Esophagus squamous epithelium (tissue), 5 donors: ENCODE data around the gene TMEM14A. TPM values are rescaled to one million over a fixed set of nuclear protein-coding genes. Genes with fewer than 3 reads are reported as not detected.

Experiments used
- DNase-seq: peaks from one replicate; lab custom pipeline; 2025; lab: John Stamatoyannopoulos, UW
- H3K27ac ChIP-seq, 4 donors: fragments of 200-600 bp; sonication (generic); one replicate each; pipeline ENCODE4 v1.5.1; 2016 to 2019; ENCODE audit warnings: mild to moderate bottlenecking in 1 of 4
- H3K27me3 ChIP-seq, 4 donors: fragments of 200-600 bp; sonication (generic); 1 replicate in 3 of 4; 2 replicates in 1 of 4; pipeline versions ENCODE4 v1.5.1 to v1.6.0; 2017 to 2021; ENCODE audit warnings: antibody characterized with exemption in 1 of 4
- H3K36me3 ChIP-seq, 3 donors: fragments of 200-600 bp; sonication (generic); one replicate each; pipeline ENCODE4 v1.5.1; 2016 to 2019
- H3K4me1 ChIP-seq, 3 donors: fragments of 200-600 bp; sonication (generic); one replicate each; pipeline ENCODE4 v1.5.1; 2017 to 2019
- H3K4me3 ChIP-seq, 4 donors: fragments of 200-600 bp; sonication (generic); 1 replicate in 3 of 4; 2 replicates in 1 of 4; pipeline ENCODE4 v1.5.1; 2016 to 2019; ENCODE audit warnings: mild to moderate bottlenecking in 2 of 4, moderate library complexity in 1 of 4
- H3K9me3 ChIP-seq, 3 donors: fragments of 200-600 bp; sonication (generic); one replicate each; pipeline ENCODE4 v1.5.1; 2016 to 2019
- CTCF ChIP-seq, 6 experiments: fragments of 450-650 bp in 4 of 6; fragments of 200-600 bp in 2 of 6; sonication (generic) in 2 of 6; IDR thresholded peaks; one replicate each; pipeline ENCODE4 v1.5.1; 2016 to 2019; ENCODE audit warnings: antibody characterized with exemption in 6 of 6, mild to moderate bottlenecking in 4 of 6, moderate library complexity in 4 of 6
- POLR2A ChIP-seq, 4 donors: fragments of 450-650 bp; IDR thresholded peaks; one replicate each; pipeline ENCODE4 v1.6.1; 2017; ENCODE audit warnings: antibody characterized with exemption in 4 of 4, mild to moderate bottlenecking in 4 of 4, moderate library complexity in 3 of 4
- WGBS, 2 donors: methylation state at CpG; one replicate each; pipeline ENCODE4 v1.1.5; 2018; 5-methylcytosine and 5-hydroxymethylcytosine counted together
- intact Hi-C: fragments of 100-400 bp; cut with DNase I; formaldehyde crosslinking; loops from one replicate; pipeline ENCODE4 v1.15.0; 2022
- total RNA-seq, 4 donors: library from RNA; depleted of rRNA; stranded (reverse); fragments of >200 nt; gene quantifications; one replicate each; pipeline ENCODE4 v1.1.0, GENCODE V29; 2016
- donor health status: DM: yes; HTN: yes; CAD: no.

Gene TMEM14A
- 100 to 1,000 TPM in 1 of 4 donors, 10 to 100 TPM in 3; 38.1 to 102 (median 51.3) TPM for total RNA-seq

- H3K36me3 ChIP-seq: peaks cover 0 to 5% (median 0%) of the 10 kb centered on the region in 3 donors
- WGBS, 2 donors: 0 to 4% methylated on average over 2 to 30 of the region's 42 CpGs
- peak within 1 kb of the TSS; percentile 75 to 81 (median 78) for H3K27ac ChIP-seq
- peaks cover 19 to 39% (median 25%) of the 10 kb centered on the region in 3 donors for H3K4me1 ChIP-seq
- DNase-seq: peak; percentile 59
- intact Hi-C loops: no loop called here
- no peaks in the 10 kb centered on the region for H3K9me3 ChIP-seq
- H3K27me3 ChIP-seq: no peaks in the 10 kb centered on the region
- peak within 1 kb of the TSS; percentile 44 to 90 (median 68) for H3K4me3 ChIP-seq
- peak in 3 of 4 donors; percentile 54 to 85 (median 57) for TF ChIP-seq POLR2A (IDR thresholded peaks at IDR 0.05)
- TF ChIP-seq CTCF (IDR thresholded peaks at IDR 0.05): peak in 3 of 6 experiments; percentile 11 to 54 (median 26)
These were observed at the start of gene TMEM14A for GRCh38 chr6:52670502-52671409. TSS of gene TMEM14A (plus strand) at chr6:52671113. CDS start at chr6:52677103, 5,990 bp downstream.

GRCh38 chr6:52621631-52622030, 49.3 kb upstream of the TMEM14A start:
- no peak for TF ChIP-seq POLR2A (IDR thresholded peaks at IDR 0.05)
- TF ChIP-seq CTCF (IDR thresholded peaks at IDR 0.05): no peak
- H3K36me3 ChIP-seq: no peaks in the 10 kb centered on the region
- 59 to 77% methylated on average over 1 of the region's 1 CpG for WGBS, 2 donors
- H3K27ac ChIP-seq: no peak overlapping the region
- no peaks in the 10 kb centered on the region for H3K4me1 ChIP-seq
- intact Hi-C loops: no loop called here
- no peak for DNase-seq
- no peak overlapping the region for H3K4me3 ChIP-seq
- no peaks in the 10 kb centered on the region for H3K9me3 ChIP-seq
- no peaks in the 10 kb centered on the region for H3K27me3 ChIP-seq

DNA sequence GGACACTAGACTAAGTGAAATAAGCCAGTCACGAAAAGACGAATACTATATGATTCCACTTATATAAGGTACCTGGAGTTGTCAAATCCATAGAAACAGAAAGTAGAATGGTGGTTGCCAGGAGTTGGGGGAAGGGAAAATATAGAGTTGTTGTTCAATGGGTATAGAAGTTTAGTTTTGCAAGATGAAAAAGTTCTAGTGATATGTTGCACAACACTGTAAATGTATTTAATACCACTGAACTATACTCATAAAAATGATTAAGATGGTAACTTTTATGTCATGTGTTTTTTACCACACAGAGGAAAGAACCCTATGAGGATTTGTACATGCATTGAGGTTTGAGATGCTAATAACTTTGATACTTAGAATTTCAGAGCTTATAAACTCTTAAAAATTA, 48.1 kb upstream of the TMEM14A start:
- no peaks in the 10 kb centered on the region for H3K27me3 ChIP-seq
- TF ChIP-seq CTCF (IDR thresholded peaks at IDR 0.05) (no peak), POLR2A (IDR thresholded peaks at IDR 0.05) (no peak)
- no peaks in the 10 kb centered on the region for H3K4me1 ChIP-seq
- H3K4me3 ChIP-seq: no peak overlapping the region
- intact Hi-C loops: no loop called here
- H3K27ac ChIP-seq: no peak overlapping the region
- H3K36me3 ChIP-seq: no peaks in the 10 kb centered on the region
- WGBS, 2 donors: 59 to 76% methylated on average over 2 of the region's 2 CpGs
- DNase-seq: no peak
- no peaks in the 10 kb centered on the region for H3K9me3 ChIP-seq

- TF ChIP-seq CTCF (IDR thresholded peaks at IDR 0.05): no peak
- TF ChIP-seq POLR2A (IDR thresholded peaks at IDR 0.05): no peak
- H3K9me3 ChIP-seq: no peaks in the 10 kb centered on the region
- no peak overlapping the region for H3K4me3 ChIP-seq
- H3K4me1 ChIP-seq: no peaks in the 10 kb centered on the region
- no peak overlapping the region for H3K27ac ChIP-seq
- DNase-seq: no peak
- no peaks in the 10 kb centered on the region for H3K27me3 ChIP-seq
- intact Hi-C loops: no loop called here
- H3K36me3 ChIP-seq: no peaks in the 10 kb centered on the region
- 91 to 100% methylated on average over 1 of the region's 1 CpG for WGBS, 2 donors
These were observed 38.9 kb upstream of the TMEM14A start for GRCh38 chr6:52632011-52632410.

- TF ChIP-seq CTCF (IDR thresholded peaks at IDR 0.05) (no peak), POLR2A (IDR thresholded peaks at IDR 0.05) (no peak)
- H3K9me3 ChIP-seq: no peaks in the 10 kb centered on the region
- WGBS, 2 donors: 72 to 76% methylated on average over 3 of the region's 3 CpGs
- H3K4me1 ChIP-seq: no peaks in the 10 kb centered on the region
- DNase-seq: no peak
- H3K27ac ChIP-seq: no peak overlapping the region
- intact Hi-C loops: no loop called here
- no peaks in the 10 kb centered on the region for H3K36me3 ChIP-seq
- no peak overlapping the region for H3K4me3 ChIP-seq
- no peaks in the 10 kb centered on the region for H3K27me3 ChIP-seq
These were observed 36.7 kb upstream of the TMEM14A start for GRCh38 chr6:52634211-52634610.
